IMR-90 (cell line): Measurements from ENCODE around the gene ILF3. TPM values are rescaled to one million over a fixed set of nuclear protein-coding genes. Genes with fewer than 3 reads are reported as not detected.
A peak's percentile ranks its signal among the peaks of the same experiment; 100 is the strongest.

Source experiments
- ATAC-seq: fragments of 200-7000 bp; cut with Tn5 transposase; 2 replicates; pipeline ENCODE4 v1.9.1; 2020; ENCODE audit warnings: low read depth, mild to moderate bottlenecking, moderate library complexity
- BruUV-seq: library from RNA; stranded (reverse); fragments of 400-500 nt; replicated peaks from 2 replicates; lab custom pipeline; 2021; lab: Mats Ljungman, UMichigan
- CTCF ChIA-PET: fragments of 300-600 bp; formaldehyde crosslinking; extraction: SDS; loops from one replicate; lab custom pipeline; 2021; ENCODE audit warnings: antibody characterized with exemption; lab: Yijun Ruan, JAX
- POLR2A ChIA-PET: fragments of 300-600 bp; sonication (Branson Sonifier 250); formaldehyde crosslinking; loops from one replicate; lab custom pipeline; 2022; ENCODE audit warnings: antibody characterized with exemption; ENCODE audit not compliant: unreplicated experiment; lab: Charles Lee
- DNase-seq: peaks from one replicate; pipeline ENCODE4 v3.0.0; 2013
- H2AFZ ChIP-seq: replicated peaks from 2 replicates; pipeline ENCODE3; 2013; ENCODE audit warnings: low read length, mild to moderate bottlenecking; ENCODE audit not compliant: poor library complexity
- H2AK5ac ChIP-seq: 2 replicates; pipeline ENCODE4 v1.6.1; 2013; ENCODE audit warnings: low read depth, low read length, inconsistent platforms
- H2AK9ac ChIP-seq: replicated peaks from 2 replicates; pipeline ENCODE3; 2013; ENCODE audit warnings: mild to moderate bottlenecking, low read depth, low read length, moderate library complexity; ENCODE audit not compliant: poor library complexity
- H2BK120ac ChIP-seq: 2 replicates; pipeline ENCODE4 v1.6.1; 2013; ENCODE audit warnings: low read depth, low read length, inconsistent platforms
- H2BK15ac ChIP-seq: 3 replicates; pipeline ENCODE4 v1.6.1; 2013; ENCODE audit warnings: low read depth, low read length, inconsistent platforms
- H2BK20ac ChIP-seq: 2 replicates; pipeline ENCODE4 v1.6.1; 2013; ENCODE audit warnings: low read depth, mild to moderate bottlenecking, inconsistent platforms, low read length, moderate library complexity
- H2BK5ac ChIP-seq: 2 replicates; pipeline ENCODE4 v1.6.1; 2013; ENCODE audit warnings: mild to moderate bottlenecking, low read depth, low read length, inconsistent platforms; ENCODE audit not compliant: poor library complexity, severe bottlenecking
- H3K14ac ChIP-seq: replicated peaks from 2 replicates; pipeline ENCODE4 v1.6.1; 2013; ENCODE audit warnings: low read depth, low read length, inconsistent platforms
- H3K18ac ChIP-seq: 2 replicates; pipeline ENCODE4 v1.6.1; 2013; ENCODE audit warnings: low read depth, low read length, control low read depth
- H3K23ac ChIP-seq: 2 replicates; pipeline ENCODE4 v1.6.1; 2013; ENCODE audit warnings: low read depth, low read length, inconsistent platforms
- H3K27ac ChIP-seq: 2 replicates; pipeline ENCODE4 v1.5.1; 2013; ENCODE audit warnings: mild to moderate bottlenecking, control low read depth, low read length; ENCODE audit not compliant: insufficient read depth
- H3K27me3 ChIP-seq: 2 replicates; pipeline ENCODE4 v1.6.1; 2013; ENCODE audit warnings: low read length; ENCODE audit not compliant: control insufficient read depth, insufficient read depth
- H3K36me3 ChIP-seq: 2 replicates; pipeline ENCODE4 v1.6.1; 2013; ENCODE audit warnings: low read length, mixed read lengths; ENCODE audit not compliant: control insufficient read depth, insufficient read depth
- H3K4ac ChIP-seq: 2 replicates; pipeline ENCODE4 v1.6.1; 2013; ENCODE audit warnings: low read depth, low read length, inconsistent platforms
- H3K4me1 ChIP-seq: 2 replicates; pipeline ENCODE4 v1.6.1; 2013; ENCODE audit warnings: low read length, mixed read lengths; ENCODE audit not compliant: control insufficient read depth, insufficient read depth
- H3K4me2 ChIP-seq: 2 replicates; pipeline ENCODE4 v1.6.1; 2013; ENCODE audit warnings: low read depth, mild to moderate bottlenecking, control low read depth, low read length, moderate library complexity
- H3K4me3 ChIP-seq: 2 replicates; pipeline ENCODE4 v1.5.1; 2013; ENCODE audit warnings: low read depth, mild to moderate bottlenecking, control low read depth, low read length, moderate library complexity; ENCODE audit not compliant: insufficient read depth
- H3K56ac ChIP-seq: 2 replicates; pipeline ENCODE4 v1.6.1; 2013; ENCODE audit warnings: low read length, inconsistent platforms; ENCODE audit not compliant: insufficient read depth; ENCODE audit errors: extremely low read depth
- H3K79me1 ChIP-seq, 2 experiments: 2 replicates each; pipeline ENCODE4 v1.6.1; 2013; ENCODE audit warnings: low read length in 2 of 2, inconsistent platforms in 1 of 2, low read depth in 1 of 2
- H3K9ac ChIP-seq: 2 replicates; pipeline ENCODE4 v1.6.1; 2013; ENCODE audit warnings: low read depth, low read length, control low read depth
- H3K9me1 ChIP-seq: 2 replicates; pipeline ENCODE4 v1.6.1; 2013; ENCODE audit warnings: low read length, inconsistent platforms; ENCODE audit not compliant: insufficient read depth
- H3K9me3 ChIP-seq: 2 replicates; pipeline ENCODE4 v1.6.1; 2013; ENCODE audit warnings: low read length; ENCODE audit not compliant: control insufficient read depth, insufficient read depth
- H4K20me1 ChIP-seq: 2 replicates; pipeline ENCODE4 v1.6.1; 2013; ENCODE audit warnings: low read length, inconsistent platforms; ENCODE audit not compliant: insufficient read depth
- H4K5ac ChIP-seq: 2 replicates; pipeline ENCODE4 v1.6.1; 2013; ENCODE audit warnings: mild to moderate bottlenecking, low read depth, low read length, control low read depth
- H4K8ac ChIP-seq, 2 experiments: 2 replicates each; pipeline ENCODE4 v1.6.1; 2013; ENCODE audit warnings: low read depth in 2 of 2, low read length in 2 of 2, control low read depth in 1 of 2, inconsistent platforms in 1 of 2
- H4K91ac ChIP-seq: 2 replicates; pipeline ENCODE4 v1.6.1; 2013; ENCODE audit warnings: low read depth, low read length, inconsistent platforms; ENCODE audit not compliant: insufficient read depth
- MAFK ChIP-seq: IDR thresholded peaks from 2 replicates; pipeline ENCODE4 v1.6.1; 2012; ENCODE audit warnings: low read depth, low read length, improper control_type of control experiment
- RCOR1 ChIP-seq: IDR thresholded peaks from 2 replicates; pipeline ENCODE4 v1.6.1; 2012; ENCODE audit warnings: mild to moderate bottlenecking, low read length, improper control_type of control experiment; ENCODE audit not compliant: insufficient replicate concordance
- WGBS, 2 experiments: methylation state at CpG; one replicate each; pipeline versions ENCODE4 v1.1.5 to v1.1.7; 2013; ENCODE audit warnings: missing lambda C conversion rate in 2 of 2; ENCODE audit not compliant: insufficient read length in 1 of 2; ENCODE audit errors: extremely low coverage in 2 of 2; 5-methylcytosine and 5-hydroxymethylcytosine counted together
- dilution Hi-C: fragments of 300-500 bp; cut with HindIII; formaldehyde crosslinking; loops from one replicate; pipeline ENCODE4 v1.14.3; 2018; ENCODE audit warnings: low sequenced_read_pairs; ENCODE audit not compliant: unreplicated experiment
- in situ Hi-C: fragments of 300-500 bp; cut with MboI; formaldehyde crosslinking; loops from 3 replicates; pipeline ENCODE4 v1.14.3; 2019; ENCODE audit warnings: low sequenced_read_pairs, inconsistent platforms, mixed read lengths
- intact Hi-C: fragments of 100-400 bp; cut with micrococcal nuclease; formaldehyde crosslinking; loops from 2 replicates; pipeline ENCODE4 v1.10.0; 2022
- polyA plus RNA-seq, 3 experiments: library from polyadenylated mRNA; depleted of rRNA; stranded (reverse); fragments of >200 nt; gene quantifications; 2 replicates each; pipeline ENCODE4 v1.2.3, GENCODE V29; 2012; ENCODE audit warnings: low replicate concordance in 1 of 3
- total RNA-seq: library from RNA; depleted of rRNA; stranded (reverse); fragments of >200 nt; gene quantifications from 2 replicates; pipeline ENCODE4 v1.2.3, GENCODE V29; 2012

ILF3 gene
- total and polyA plus RNA-seq, 2 of the 4 experiments (the other 2 are of a cell fraction) = 120 to 166 TPM

GRCh38 chr19:10651851-10652250 lies 2.3 kb upstream of the ILF3 start:
- Histone ChIP-seq H4K8ac (no peak overlapping the region), H3K27me3 (no peaks in the 10 kb centered on the region), H3K14ac (no peak overlapping the region), H3K9me1 (0 out of 2 replicates have a peak, but pooled peaks cover under 1% of the 10 kb centered on the region), H3K9me3 (no peaks in the 10 kb centered on the region), H2BK5ac (no peak overlapping the region), H2AK9ac (no peak overlapping the region), H2AFZ (no peak overlapping the region), H3K36me3 (peaks cover 2% of the 10 kb centered on the region), H3K18ac (no peak overlapping the region), H3K27ac (no peak overlapping the region), H2BK120ac (no peak overlapping the region), H4K5ac (no peak overlapping the region), H3K4ac (no peak overlapping the region), H3K4me3 (no peak overlapping the region), H4K91ac (no peak overlapping the region), H3K79me1 (peaks cover 8 to 34% of the 10 kb centered on the region in 2 experiments; a peak in 3 of 4 replicates), H2BK15ac (no peak overlapping the region), H3K23ac (no peak overlapping the region), H3K9ac (no peak overlapping the region), H3K56ac (no peak overlapping the region), H2AK5ac (no peak overlapping the region), H3K4me1 (0 out of 2 replicates have a peak, but pooled peaks cover 2% of the 10 kb centered on the region), H2BK20ac (no peak overlapping the region), H3K4me2 (no peak overlapping the region), H4K20me1 (peaks cover 23% of the 10 kb centered on the region)
- dilution Hi-C loops = no loop called here
- no peak for ATAC-seq
- WGBS, 2 experiments = no CpG with 5 or more reads among the region's 4 CpGs
- in situ Hi-C loops = no loop called here
- BruUV-seq = no TSS peak
- POLR2A ChIA-PET = no interaction called here
- intact Hi-C loops = no loop called here
- DNase-seq = no peak
- TF ChIP-seq MAFK = peak; percentile 99
- no peak for TF ChIP-seq RCOR1
- CTCF ChIA-PET = interaction anchor here (0.6 kb wide), 1 partner anchor 67 kb away, joined by 3 read pairs; no protein-coding TSS in a partner anchor
